ENCODE results near the gene NCOA7.

GRCh38 chr6:125855783-125856182, 65.0 kb downstream of the NCOA7 start:
- TF ChIP-seq EZH2 (IDR thresholded peaks at IDR 0.05): no peak
- no peak for TF ChIP-seq POLR2AphosphoS5 (IDR thresholded peaks at IDR 0.05; ENCODE audit: borderline replicate concordance, low read depth, low read length)

Measured in SK-N-MC (cell line).